ENCODE measurements around the gene FGF19. TPM values are rescaled to one million over a fixed set of nuclear protein-coding genes. Genes with fewer than 3 reads are reported as not detected.
A peak's percentile ranks its signal among the peaks of the same experiment; 100 is the strongest.

Gene FGF19
- total RNA-seq, 2 experiments from 2014 or later = not detected

DNA sequence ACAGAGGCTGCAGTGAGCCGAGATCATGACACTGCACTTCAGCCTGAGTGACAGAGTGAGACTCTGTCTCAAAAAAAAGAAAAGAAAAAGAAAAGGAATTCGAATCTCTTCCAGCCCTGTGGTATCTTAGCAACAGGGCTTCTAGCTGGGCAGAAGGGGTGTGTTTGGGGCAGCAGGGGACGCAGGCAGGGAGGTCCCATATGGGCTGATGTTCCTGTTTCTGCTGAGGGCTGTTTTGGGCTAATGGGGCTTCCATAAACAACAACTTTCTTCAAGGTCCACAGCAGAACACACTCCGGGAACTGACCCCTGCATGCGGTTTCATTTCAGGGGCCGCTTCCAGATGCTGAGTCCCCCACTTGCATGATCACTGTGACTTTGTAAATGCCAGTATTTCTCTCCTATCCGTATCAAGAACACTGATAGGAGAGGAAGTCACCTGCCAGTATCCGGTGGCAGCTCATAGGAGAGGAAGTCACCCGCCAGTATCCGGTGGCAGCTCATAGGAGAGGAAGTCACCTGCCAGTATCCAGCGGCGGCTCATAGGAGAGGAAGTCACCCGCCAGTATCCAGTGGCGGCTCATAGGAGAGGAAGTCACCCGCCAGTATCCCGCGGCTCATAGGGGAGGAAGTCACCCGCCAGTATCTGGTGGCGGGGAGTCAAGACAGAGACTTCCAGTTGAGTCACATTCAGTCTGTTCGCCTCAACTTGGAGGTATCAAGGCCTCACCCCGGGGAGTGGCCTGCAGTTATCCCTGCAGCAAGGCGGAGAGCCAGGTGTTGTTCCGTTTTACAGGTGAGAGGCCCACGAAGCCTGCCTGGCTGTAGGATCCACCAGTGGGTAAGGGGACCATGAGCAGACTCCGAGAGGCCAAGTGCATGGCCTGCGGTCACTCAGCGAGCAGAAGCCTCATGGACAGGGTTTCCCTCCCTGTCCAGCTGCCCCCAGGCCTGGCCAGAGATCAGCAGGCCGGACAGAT lies 8.3 kb upstream of the FGF19 start:
- peaks cover 13% of the 10 kb centered on the region for H3K4me1 Mint-ChIP-seq
- peak; percentile 52 for DNase-seq
- no peaks in the 10 kb centered on the region for H3K36me3 Mint-ChIP-seq (ENCODE audit: low read depth)
- no peaks in the 10 kb centered on the region for H3K9me3 Mint-ChIP-seq
- H3K27me3 Mint-ChIP-seq = peaks cover 7% of the 10 kb centered on the region
- no peak overlapping the region for H3K27ac Mint-ChIP-seq
- H3K4me3 Mint-ChIP-seq = no peak overlapping the region
- CTCF ChIA-PET = no interaction called here
- POLR2A ChIA-PET = interaction anchor here (0.7 kb wide), 1 partner anchor 34 kb away, joined by 3 read pairs; no protein-coding TSS in a partner anchor

DNA sequence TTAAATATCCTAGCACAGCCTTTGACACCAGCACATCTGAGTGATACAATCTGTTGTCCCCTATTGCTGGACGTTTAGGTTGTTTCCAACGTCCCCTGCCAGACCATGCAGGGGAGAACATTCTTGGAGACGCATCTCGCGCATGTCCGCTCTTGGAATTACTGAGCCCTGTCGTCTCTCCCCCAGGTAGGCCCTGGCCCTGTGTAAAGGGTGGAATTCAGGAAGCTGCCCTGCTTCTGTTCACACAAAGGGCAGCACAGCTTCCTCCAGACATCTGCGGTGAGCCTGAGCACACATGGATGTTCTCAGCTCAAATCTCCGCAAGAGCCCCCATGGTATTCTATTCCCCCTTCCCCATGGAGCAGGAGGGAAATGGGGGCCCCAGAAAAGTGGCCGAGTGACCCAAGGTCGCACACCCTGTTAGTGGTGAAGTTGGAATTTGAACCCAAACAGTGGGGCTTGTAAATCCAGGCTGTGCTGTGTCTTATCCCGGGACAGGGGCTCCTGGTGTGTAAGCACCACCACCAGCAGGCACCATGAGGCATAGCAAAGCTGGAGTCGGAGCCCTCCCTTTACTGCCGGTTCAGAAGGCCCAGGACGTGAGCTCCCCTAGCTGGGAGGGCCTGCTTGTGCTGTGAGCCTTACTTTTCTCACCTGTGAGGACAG lies 5.0 kb upstream of the FGF19 start:
- H3K27ac Mint-ChIP-seq = no peak overlapping the region
- ChIA-PET CTCF (no interaction called here), POLR2A (no interaction called here)
- no peaks in the 10 kb centered on the region for H3K9me3 Mint-ChIP-seq
- DNase-seq = no peak
- no peak overlapping the region for H3K4me3 Mint-ChIP-seq
- H3K36me3 Mint-ChIP-seq (ENCODE audit: low read depth) = no peaks in the 10 kb centered on the region
- H3K27me3 Mint-ChIP-seq = peaks cover 30% of the 10 kb centered on the region
- peaks cover 15% of the 10 kb centered on the region for H3K4me1 Mint-ChIP-seq

DNA sequence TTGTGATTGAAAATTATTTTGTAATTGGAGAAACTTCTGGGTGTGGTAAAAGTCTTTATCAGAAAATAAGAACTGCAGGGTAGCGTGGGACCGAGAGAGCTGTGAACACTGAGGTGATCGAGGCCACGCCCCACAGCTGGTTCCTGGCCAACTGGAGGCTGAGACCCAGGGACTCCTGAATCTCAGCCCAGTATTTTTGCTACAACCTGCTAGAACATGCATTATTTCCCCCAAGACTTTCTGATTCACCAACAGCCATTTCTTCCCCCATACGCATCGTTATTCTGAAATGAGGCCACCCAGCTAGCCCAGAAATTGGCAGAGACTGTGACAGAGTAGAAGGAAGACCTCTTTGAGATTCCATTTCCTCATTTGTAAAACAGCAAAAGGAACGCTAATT lies 3.4 kb upstream of the FGF19 start:
- no peaks in the 10 kb centered on the region for H3K36me3 Mint-ChIP-seq (ENCODE audit: low read depth)
- no peak overlapping the region for H3K27ac Mint-ChIP-seq
- no peak overlapping the region for H3K4me3 Mint-ChIP-seq
- H3K27me3 Mint-ChIP-seq = peaks cover 39% of the 10 kb centered on the region
- POLR2A ChIA-PET = no interaction called here
- no peak for DNase-seq
- CTCF ChIA-PET = no interaction called here
- H3K9me3 Mint-ChIP-seq = no peaks in the 10 kb centered on the region
- peaks cover 14% of the 10 kb centered on the region for H3K4me1 Mint-ChIP-seq

DNA sequence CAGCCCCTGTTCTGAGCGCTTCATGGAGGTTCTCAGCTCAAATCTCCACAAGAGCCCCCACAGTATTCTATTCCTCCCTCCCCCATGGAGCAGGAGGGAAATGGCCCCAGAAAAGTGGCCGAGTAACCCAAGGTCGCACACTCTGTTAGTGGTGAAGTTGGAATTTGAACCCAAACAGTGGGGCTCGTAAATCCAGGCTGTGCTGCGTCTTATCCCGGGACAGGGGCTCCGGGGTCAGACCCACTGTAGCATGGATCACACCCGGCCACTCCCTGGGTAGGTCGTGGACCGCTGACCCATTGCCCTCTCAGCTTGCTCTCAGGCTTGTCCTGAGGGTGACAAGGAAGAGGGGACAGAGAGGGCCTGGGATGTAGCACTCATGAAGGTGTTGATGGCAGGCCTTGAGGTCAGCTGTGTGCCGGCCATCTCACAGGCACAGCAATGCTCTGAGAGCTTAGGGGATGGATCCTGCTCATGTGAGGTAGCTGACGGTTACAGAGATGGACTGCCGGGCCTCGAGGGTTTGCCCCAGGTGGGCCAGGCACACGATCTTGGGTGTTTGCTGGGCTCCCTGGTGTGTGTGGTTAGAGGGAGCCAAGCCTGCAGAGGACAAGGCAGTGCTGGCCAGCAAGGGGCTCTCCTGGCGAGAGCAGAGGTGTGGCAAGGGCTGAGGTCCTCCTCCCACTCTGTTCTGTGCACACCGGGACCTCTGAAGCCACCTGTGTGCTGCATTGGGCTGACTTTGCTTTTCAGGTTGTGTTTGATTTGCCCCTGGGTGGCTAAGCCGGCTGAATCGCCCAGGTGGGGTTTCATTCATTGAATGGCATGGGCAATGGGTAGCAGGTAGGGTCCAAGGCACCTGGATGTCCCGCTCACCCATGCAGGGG lies 2.3 kb upstream of the FGF19 start:
- Mint-ChIP-seq H3K27me3 (peaks cover 43% of the 10 kb centered on the region), H3K4me3 (no peak overlapping the region), H3K9me3 (no peaks in the 10 kb centered on the region), H3K36me3 (ENCODE audit: low read depth) (no peaks in the 10 kb centered on the region), H3K27ac (no peak overlapping the region), H3K4me1 (peaks cover 4% of the 10 kb centered on the region)
- DNase-seq = no peak
- ChIA-PET CTCF (no interaction called here), POLR2A (interaction anchor here (0.6 kb wide), 1 partner anchor 313 kb away, joined by 3 read pairs; no protein-coding TSS in a partner anchor)

DNA sequence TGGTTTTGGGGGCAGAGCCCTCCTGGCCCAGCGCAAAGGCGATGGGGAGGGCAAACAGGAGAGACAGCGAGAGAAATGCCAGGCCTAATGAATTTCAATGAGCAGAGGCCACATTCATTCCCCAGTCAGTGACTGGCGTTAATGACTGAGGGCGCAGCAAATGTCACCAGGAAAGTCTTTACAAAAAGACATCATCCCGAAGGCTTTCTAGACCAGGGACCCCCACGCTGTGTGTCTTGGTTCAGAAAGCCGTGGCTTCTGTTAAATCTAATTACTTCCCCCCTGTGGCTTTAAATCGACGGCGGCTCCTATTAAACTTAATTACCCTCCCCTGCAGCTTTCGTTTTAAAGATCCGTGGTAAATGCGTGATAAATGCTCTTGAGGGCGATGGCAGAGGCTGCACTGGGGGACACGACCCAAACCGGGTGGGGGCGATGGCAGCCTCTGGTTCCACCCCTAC lies 1.6 kb upstream of the FGF19 start:
- Mint-ChIP-seq H3K27me3 (peaks cover 50% of the 10 kb centered on the region), H3K27ac (no peak overlapping the region), H3K4me1 (peaks cover 4% of the 10 kb centered on the region), H3K36me3 (ENCODE audit: low read depth) (no peaks in the 10 kb centered on the region), H3K4me3 (no peak overlapping the region), H3K9me3 (no peaks in the 10 kb centered on the region)
- no peak for DNase-seq
- ChIA-PET CTCF (no interaction called here), POLR2A (interaction anchor here (0.6 kb wide), 1 partner anchor 314 kb away, joined by 3 read pairs; no protein-coding TSS in a partner anchor)

DNA sequence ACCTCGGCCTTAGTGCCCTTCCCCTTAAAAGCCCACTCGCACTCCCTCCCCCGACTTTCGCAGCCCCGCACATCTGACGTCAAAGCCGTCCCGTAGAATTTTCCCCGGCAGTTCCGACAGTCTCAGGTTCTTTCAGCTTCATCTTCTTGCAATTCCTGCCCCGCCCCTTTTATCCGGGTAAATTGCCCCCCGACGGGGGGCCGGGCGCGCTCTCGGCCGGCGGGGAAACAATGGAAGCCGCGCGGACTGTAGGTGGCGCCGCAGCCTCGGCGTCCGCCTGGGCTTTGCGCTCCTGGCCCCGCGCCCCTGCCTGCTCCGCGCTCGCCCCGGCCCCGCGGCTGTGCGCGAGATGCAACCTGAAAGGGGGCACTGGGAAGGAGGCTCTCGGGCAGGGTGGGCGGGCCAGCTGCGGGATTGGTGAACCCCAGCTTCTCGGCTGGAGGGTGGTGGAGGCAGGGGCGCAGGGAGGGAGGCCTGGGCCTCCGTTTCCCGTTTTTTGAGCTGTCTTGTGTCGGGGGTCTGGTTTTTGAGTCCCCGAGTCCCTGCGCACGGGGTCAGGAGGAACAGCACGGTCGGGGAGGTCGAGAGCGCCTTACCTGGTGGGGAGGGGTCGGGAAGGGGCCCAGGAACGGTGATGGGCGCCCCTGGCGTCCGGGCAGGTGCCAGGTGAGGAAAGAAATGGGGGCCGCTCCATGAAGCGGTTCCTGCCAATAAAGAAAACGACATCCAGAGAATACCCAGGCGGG lies 859 bp upstream of the FGF19 start:
- ChIA-PET CTCF (interaction anchor here (0.5 kb wide), 1 partner anchor 16 kb away, joined by 4 read pairs; no protein-coding TSS in a partner anchor), POLR2A (no interaction called here)
- Mint-ChIP-seq H3K4me1 (peaks cover 4% of the 10 kb centered on the region), H3K27me3 (peaks cover 56% of the 10 kb centered on the region), H3K27ac (no peak overlapping the region), H3K36me3 (ENCODE audit: low read depth) (no peaks in the 10 kb centered on the region), H3K4me3 (no peak overlapping the region), H3K9me3 (no peaks in the 10 kb centered on the region)
- no peak for DNase-seq

DNA sequence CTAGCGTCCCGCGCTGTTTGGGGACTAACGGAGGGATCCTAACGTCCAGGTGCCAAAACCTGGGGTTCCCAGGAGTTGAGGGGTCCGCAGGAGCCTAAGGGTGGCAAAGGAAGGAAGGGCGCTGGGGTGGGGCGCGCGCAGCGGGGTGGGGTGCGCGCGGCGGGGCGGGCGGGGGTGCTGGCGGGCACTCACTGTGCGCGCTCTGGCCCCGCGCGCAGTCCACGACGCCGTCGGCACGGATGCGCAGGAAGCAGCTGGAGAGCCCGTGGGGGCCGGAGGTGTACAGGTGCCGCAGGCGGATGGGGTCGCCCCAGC lies 412 bp downstream of the FGF19 start:
- DNase-seq = no peak
- peaks cover 4% of the 10 kb centered on the region for H3K4me1 Mint-ChIP-seq
- CTCF ChIA-PET = no interaction called here
- H3K36me3 Mint-ChIP-seq (ENCODE audit: low read depth) = no peaks in the 10 kb centered on the region
- no peaks in the 10 kb centered on the region for H3K9me3 Mint-ChIP-seq
- no peak overlapping the region for H3K27ac Mint-ChIP-seq
- peaks cover 57% of the 10 kb centered on the region for H3K27me3 Mint-ChIP-seq
- POLR2A ChIA-PET = no interaction called here
- no peak overlapping the region for H3K4me3 Mint-ChIP-seq

DNA sequence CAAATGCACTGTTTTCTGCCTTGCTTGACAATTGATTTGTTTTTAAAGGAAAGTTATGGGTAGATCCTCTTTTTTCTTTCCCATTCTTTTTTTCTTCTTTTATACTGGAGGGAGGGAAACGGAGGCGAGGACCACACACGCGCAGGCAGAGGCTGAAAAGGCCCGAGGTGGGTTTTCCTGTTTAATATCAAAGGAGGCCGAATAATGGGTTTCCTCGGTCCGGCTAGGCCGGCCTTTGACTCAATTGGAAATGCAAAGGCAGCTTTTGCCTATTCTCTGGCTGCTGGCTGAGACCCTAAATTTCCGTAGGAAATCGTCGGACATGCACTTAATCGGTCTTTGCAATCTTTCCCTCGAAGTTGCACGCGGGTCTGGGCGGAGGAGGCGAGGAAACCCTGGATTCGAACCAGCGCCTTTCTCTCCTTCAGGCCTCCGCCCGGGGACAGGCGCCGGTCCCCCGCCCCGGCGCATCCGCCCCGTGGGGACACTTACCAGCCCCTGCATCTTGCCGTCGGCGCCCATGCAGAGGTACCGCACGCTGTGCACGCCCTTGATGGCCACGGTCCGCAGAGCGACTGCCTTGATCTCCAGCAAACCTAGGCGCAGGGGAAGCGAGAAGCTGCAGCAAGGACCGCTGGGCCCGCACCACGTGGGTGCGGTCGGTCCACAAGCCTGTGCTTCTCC lies 911 bp downstream of the FGF19 start:
- CTCF ChIA-PET = no interaction called here
- H3K4me3 Mint-ChIP-seq = no peak overlapping the region
- peaks cover 59% of the 10 kb centered on the region for H3K27me3 Mint-ChIP-seq
- no peaks in the 10 kb centered on the region for H3K36me3 Mint-ChIP-seq (ENCODE audit: low read depth)
- no peak for DNase-seq
- H3K4me1 Mint-ChIP-seq = peaks cover 4% of the 10 kb centered on the region
- no peak overlapping the region for H3K27ac Mint-ChIP-seq
- POLR2A ChIA-PET = no interaction called here
- H3K9me3 Mint-ChIP-seq = no peaks in the 10 kb centered on the region

DNA sequence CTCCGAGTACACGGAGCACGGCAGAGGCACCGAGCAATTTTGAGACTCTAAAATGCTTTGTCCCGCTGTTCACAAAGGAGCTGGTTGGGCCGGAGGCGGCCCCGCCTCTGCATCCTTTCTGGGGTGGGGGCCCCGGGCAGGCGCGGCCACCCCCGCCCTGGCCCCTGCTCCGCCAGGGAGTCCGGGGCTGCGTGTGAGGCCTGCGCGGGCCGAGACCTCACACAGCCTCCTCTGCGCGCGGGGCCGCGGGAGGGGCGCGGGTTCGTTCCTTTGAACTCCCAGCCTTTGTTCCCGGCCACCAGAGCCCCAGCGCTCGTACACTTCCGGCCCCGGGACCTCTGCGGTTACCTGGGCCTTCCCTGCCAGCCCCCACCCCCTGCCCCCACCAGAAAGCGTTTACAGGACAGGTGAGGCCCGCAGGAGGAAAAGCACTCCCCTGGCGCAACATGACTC lies 1.6 kb downstream of the FGF19 start:
- Mint-ChIP-seq H3K4me3 (no peak overlapping the region), H3K4me1 (peaks cover 4% of the 10 kb centered on the region), H3K27ac (no peak overlapping the region), H3K27me3 (peaks cover 54% of the 10 kb centered on the region), H3K36me3 (ENCODE audit: low read depth) (no peaks in the 10 kb centered on the region), H3K9me3 (no peaks in the 10 kb centered on the region)
- no peak for DNase-seq
- ChIA-PET CTCF (no interaction called here), POLR2A (no interaction called here)

DNA sequence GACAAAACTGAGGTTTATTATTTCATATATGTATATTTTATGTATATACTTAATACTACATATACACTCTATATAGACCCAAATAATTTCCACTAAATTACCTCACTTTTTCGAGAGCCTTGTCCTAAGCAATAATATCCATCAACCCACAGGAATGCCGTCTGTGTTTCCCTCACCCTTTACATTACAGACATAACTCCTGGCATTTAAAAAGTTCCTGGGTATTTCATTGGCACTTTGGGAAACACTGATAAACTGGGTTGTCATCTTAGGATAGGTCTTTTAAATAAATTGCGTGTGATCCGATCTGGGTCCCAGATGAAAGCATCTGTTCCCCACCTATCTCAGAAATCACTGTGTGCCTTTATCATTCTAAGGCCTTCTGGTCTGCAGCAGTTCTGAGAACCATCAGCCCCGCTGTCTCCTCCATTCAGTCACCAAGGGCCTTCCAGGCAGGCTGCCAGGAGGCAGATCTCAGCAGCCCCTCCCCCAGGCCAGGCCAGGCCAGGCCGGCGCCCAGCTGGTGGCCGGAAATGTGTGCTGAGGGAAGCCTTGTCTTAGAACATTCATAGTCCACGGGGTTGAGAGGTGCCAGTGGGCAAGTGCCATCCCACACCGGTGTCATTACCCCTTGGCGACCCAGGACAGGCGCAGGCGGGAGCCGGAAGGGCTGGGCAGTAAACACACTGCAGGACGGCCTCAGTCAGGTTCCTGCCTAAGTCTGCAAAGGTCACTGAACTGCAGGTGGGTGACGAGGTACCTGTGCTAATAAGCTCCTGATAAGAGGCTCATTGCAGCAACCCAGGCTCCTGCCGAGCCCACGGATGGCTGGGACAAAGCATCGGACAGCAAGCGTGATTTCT lies 3.3 kb downstream of the FGF19 start:
- ChIA-PET POLR2A (no interaction called here), CTCF (no interaction called here)
- no peak overlapping the region for H3K4me3 Mint-ChIP-seq
- no peak for DNase-seq
- no peak overlapping the region for H3K27ac Mint-ChIP-seq
- H3K4me1 Mint-ChIP-seq = peaks cover 4% of the 10 kb centered on the region
- H3K36me3 Mint-ChIP-seq (ENCODE audit: low read depth) = no peaks in the 10 kb centered on the region
- H3K9me3 Mint-ChIP-seq = no peaks in the 10 kb centered on the region
- H3K27me3 Mint-ChIP-seq = peaks cover 43% of the 10 kb centered on the region

DNA sequence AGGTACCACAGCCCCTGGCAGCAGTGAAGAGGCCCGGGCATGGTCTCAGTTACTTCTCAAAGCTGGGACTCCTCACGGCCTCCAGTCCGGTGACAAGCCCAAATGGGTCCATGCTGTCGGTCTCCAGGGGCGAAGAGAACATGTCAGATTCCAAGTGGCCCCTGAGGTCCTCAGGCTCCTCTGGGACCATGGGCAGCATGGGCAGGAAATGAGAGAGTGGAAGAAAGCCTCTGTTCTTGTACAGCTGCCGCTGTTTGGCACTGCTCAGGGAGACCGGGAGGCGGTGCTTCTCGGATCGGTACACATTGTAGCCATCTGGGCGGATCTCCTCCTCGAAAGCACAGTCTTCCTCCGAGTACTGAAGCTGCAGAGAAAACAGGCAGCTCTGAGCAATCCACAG lies 4.6 kb downstream of the FGF19 start:
- H3K36me3 Mint-ChIP-seq (ENCODE audit: low read depth) = no peaks in the 10 kb centered on the region
- H3K27me3 Mint-ChIP-seq = peaks cover 32% of the 10 kb centered on the region
- H3K4me3 Mint-ChIP-seq = no peak overlapping the region
- H3K9me3 Mint-ChIP-seq = no peaks in the 10 kb centered on the region
- H3K27ac Mint-ChIP-seq = no peak overlapping the region
- CTCF ChIA-PET = no interaction called here
- H3K4me1 Mint-ChIP-seq = peaks cover 2% of the 10 kb centered on the region
- POLR2A ChIA-PET = no interaction called here
- no peak for DNase-seq
